MM.1S (cell line): ENCODE results near the gene SORCS2.

Experiments used
- CTCF ChIP-seq: fragments of 300-600 bp; sonication (generic); IDR thresholded peaks from 2 replicates; pipeline ENCODE4 v1.5.1; 2016; ENCODE audit warnings: antibody characterized with exemption, low read length, mixed read lengths
- EZH2 ChIP-seq: fragments of 300-600 bp; sonication (generic); optimal IDR thresholded peaks from 2 replicates; pipeline ENCODE3; 2017; ENCODE audit warnings: low read depth, mild to moderate bottlenecking, antibody characterized with exemption, low read length, mixed read lengths

GRCh38 chr4:7625071-7625470 is 432.7 kb downstream of the SORCS2 start:
- TF ChIP-seq CTCF, result no peak
- TF ChIP-seq EZH2, result no peak
